ENCODE measurements around the gene SRD5A1. TPM values are rescaled to one million over a fixed set of nuclear protein-coding genes. Genes with fewer than 3 reads are reported as not detected.

Gene SRD5A1
- total and polyA plus RNA-seq, 2 of the 8 experiments (the other 6 are each of a cell fraction or from before 2014, with no cell fraction given): 34.7 to 42.4 TPM

GRCh38 chr5:6718161-6718681 lies 85.0 kb downstream of the SRD5A1 start:
- Histone ChIP-seq H3K18ac (ENCODE audit: extremely low read depth, low read length) (no peak overlapping the region), H4K91ac (replicated peaks; ENCODE audit: insufficient read length, low read length) (no peak overlapping the region), H3K23ac (ENCODE audit: insufficient read length) (no peak overlapping the region), H4K5ac (ENCODE audit: insufficient read length, low read depth, low read length) (no peak overlapping the region), H3K79me2 (ENCODE audit: control insufficient read depth in 1 of 2, insufficient read depth in 2 of 2, low read length in 2 of 2) (peaks cover 14 to 86% of the 10 kb centered on the region in 2 experiments), H3K4me3 (ENCODE audit: extremely low read depth in 1 of 4, insufficient read depth in 2 of 4, low read depth in 3 of 4, low read length in 4 of 4) (no peak overlapping the region), H2BK15ac (ENCODE audit: low read length) (no peak overlapping the region), H2BK5ac (ENCODE audit: low read depth, low read length) (no peak overlapping the region), H3K23me2 (ENCODE audit: low read depth, low read length) (no peaks in the 10 kb centered on the region; the same call in 1 of the 2 replicates), H2BK12ac (ENCODE audit: low read depth, low read length) (no peak overlapping the region), H3K9ac (replicated peaks in 1 of 4; ENCODE audit: extremely low read depth in 1 of 4, low read depth in 3 of 4, low read length in 3 of 4) (no peak overlapping the region), H3K4me1 (replicated peaks in 1 of 4; ENCODE audit: control insufficient read depth in 3 of 4, insufficient read depth in 4 of 4, low read length in 3 of 4) (peaks cover 3 to 15% (median 7%) of the 10 kb centered on the region in 4 experiments; a peak in 5 of 7 replicates), H3K27me3 (replicated peaks in 1 of 4; ENCODE audit: control insufficient read depth in 3 of 4, extremely low read depth in 1 of 4, insufficient read depth in 3 of 4, low read length in 3 of 4) (no peaks in the 10 kb centered on the region), H3K9me3 (ENCODE audit: insufficient read depth in 2 of 2, low read depth in 1 of 2, low read length in 1 of 2) (no peaks in the 10 kb centered on the region), H4K8ac (ENCODE audit: extremely low read depth, insufficient read depth, low read length) (no peak overlapping the region), H2AK5ac (ENCODE audit: low read depth, low read length) (no peak overlapping the region), H3K27ac (ENCODE audit: low read depth, low read length) (no peak overlapping the region), H3K79me1 (ENCODE audit: low read depth, low read length) (peaks cover 30% of the 10 kb centered on the region), H3K4me2 (ENCODE audit: insufficient read depth in 1 of 2, low read depth in 2 of 2, low read length in 2 of 2) (no peak overlapping the region), H3K14ac (ENCODE audit: insufficient read length) (no peak overlapping the region), H3K4ac (replicated peaks; ENCODE audit: insufficient read length, low read depth, low read length) (no peak overlapping the region), H3K36me3 (ENCODE audit: control insufficient read depth in 2 of 4, insufficient read depth in 4 of 4, low read length in 3 of 4) (no peaks in the 10 kb centered on the region), H3K56ac (replicated peaks; ENCODE audit: insufficient read length, low read depth, low read length) (no peak overlapping the region), H2AFZ (ENCODE audit: low read length) (no peak overlapping the region), H2BK120ac (replicated peaks; ENCODE audit: low read depth, low read length) (no peak overlapping the region), H2BK20ac (ENCODE audit: low read length) (no peak overlapping the region), H4K20me1 (replicated peaks in 1 of 2; ENCODE audit: control insufficient read depth in 1 of 2, insufficient read depth in 2 of 2, low read length in 2 of 2) (peaks cover 28 to 54% of the 10 kb centered on the region in 2 experiments)
- ChIA-PET POLR2A (ENCODE audit: partially characterized antibody) (interaction anchor here (0.8 to 2.5 kb wide), 3 partner anchors 8 to 31 kb away, joined by 4 to 6 read pairs (median 5); no protein-coding TSS in a partner anchor), CTCF (ENCODE audit: partially characterized antibody) (interaction anchor here (1.1 to 3.7 kb wide), 3 partner anchors 10 to 28 kb away, joined by 3 to 15 read pairs (median 4); no protein-coding TSS in a partner anchor)
- no peak for FAIRE-seq
- TF ChIP-seq CBX8 (IDR thresholded peaks at IDR 0.05; ENCODE audit: borderline replicate concordance, low read depth, low read length) (no peak), EGR1 (IDR thresholded peaks at IDR 0.05; ENCODE audit: borderline replicate concordance, low read depth, low read length) (no peak), MAX (IDR thresholded peaks at IDR 0.05) (no peak), SP4 (IDR thresholded peaks at IDR 0.05; ENCODE audit: low read length) (no peak), YY1 (IDR thresholded peaks at IDR 0.05; ENCODE audit: low read depth, low read length) (no peak), BRCA1 (IDR thresholded peaks at IDR 0.05; ENCODE audit: low read depth, low read length) (no peak), BACH1 (IDR thresholded peaks at IDR 0.05; ENCODE audit: low read length) (no peak), SRF (IDR thresholded peaks at IDR 0.05; ENCODE audit: low read depth, low read length) (no peak), SIRT6 (IDR thresholded peaks at IDR 0.05; ENCODE audit: low read length) (no peak), KDM5A (IDR thresholded peaks at IDR 0.05; ENCODE audit: low read length) (no peak), ATF3 (IDR thresholded peaks at IDR 0.05; ENCODE audit: insufficient read depth, low read depth, low read length) (no peak), TAF1 (IDR thresholded peaks at IDR 0.05; ENCODE audit: low read depth, low read length) (no peak), POLR2AphosphoS5 (IDR thresholded peaks at IDR 0.05; ENCODE audit: low read depth, low read length) (no peak), SIN3A (conservative IDR thresholded peaks at IDR 0.05 in 1 of 2, IDR thresholded peaks at IDR 0.05 in 1 of 2; ENCODE audit: low read depth in 1 of 2, low read length in 2 of 2) (no peak)
- DNase-seq (ENCODE audit: low read depth in 1 of 2, low spot score in 2 of 2): no peak
- WGBS, 2 experiments (ENCODE audit: extremely low coverage in 1 of 2, insufficient coverage in 1 of 2, insufficient read length in 1 of 2, insufficient replicate concordance in 2 of 2, low coverage in 1 of 2, low lambda C conversion rate in 2 of 2, missing lambda C conversion rate in 1 of 2): 91% methylated on average over 14 of the region's 14 CpGs; no CpG with 5 or more reads in 1 of the 2 experiments

All from H1 (cell line).